HEK293 (cell line): ENCODE results near the gene ARID3B.

Experiments
- CTCF ChIA-PET: fragments of 350-600 bp; formaldehyde crosslinking; extraction: SDS; loops from one replicate; lab custom pipeline; 2021; ENCODE audit warnings: antibody characterized with exemption; lab: Yijun Ruan, JAX
- POLR2A ChIA-PET: fragments of 300-600 bp; formaldehyde crosslinking; extraction: SDS; loops from one replicate; lab custom pipeline; 2020; ENCODE audit warnings: antibody characterized with exemption, inconsistent platforms; lab: Yijun Ruan, JAX
- H3K27ac ChIP-seq: fragments of 200-500 bp; sonication (Bioruptor generic); 2 replicates; pipeline ENCODE4 v1.5.1; 2014; ENCODE audit warnings: low read depth, low read length, control low read depth, inconsistent platforms; ENCODE audit errors: extremely low read depth
- H3K36me3 ChIP-seq, 2 experiments: fragments of 200-500 bp in 1 of 2; sonication (Bioruptor generic) in 1 of 2; 1 replicate in 1 of 2; 2 replicates in 1 of 2; pipeline ENCODE4 v1.5.1; 2014 to 2017; ENCODE audit warnings: inconsistent platforms in 2 of 2, low read length in 2 of 2; ENCODE audit not compliant: control insufficient read depth in 2 of 2, insufficient read depth in 1 of 2
- H3K4me1 ChIP-seq: fragments of 200-500 bp; sonication (Bioruptor generic); 2 replicates; pipeline ENCODE4 v1.5.1; 2014; ENCODE audit warnings: mild to moderate bottlenecking, low read length, inconsistent platforms; ENCODE audit not compliant: control insufficient read depth, insufficient read depth
- H3K4me3 ChIP-seq: 2 replicates; pipeline ENCODE4 v1.5.1; 2011; ENCODE audit warnings: low read depth, mild to moderate bottlenecking, control low read depth, low read length, moderate library complexity
- H3K9me3 ChIP-seq: fragments of 200-500 bp; sonication (Bioruptor generic); 2 replicates; pipeline ENCODE4 v1.5.1; 2014; ENCODE audit warnings: low read depth, low read length, inconsistent platforms; ENCODE audit not compliant: control insufficient read depth, insufficient read depth
- BCL11B ChIP-seq: fragments of 450-650 bp; formaldehyde crosslinking; IDR thresholded peaks from 2 replicates; pipeline ENCODE4 v1.5.1; 2016; ENCODE audit warnings: low read depth, missing biosample characterization, missing genetic modification characterization
- BCL6B ChIP-seq: fragments of 450-650 bp; formaldehyde crosslinking; IDR thresholded peaks from 2 replicates; pipeline ENCODE4 v1.5.1; 2017; ENCODE audit warnings: missing biosample characterization, missing genetic modification characterization
- GLIS2 ChIP-seq: fragments of 450-650 bp; formaldehyde crosslinking; IDR thresholded peaks from 2 replicates; pipeline ENCODE4 v1.5.1; 2016; ENCODE audit warnings: missing biosample characterization, missing genetic modification characterization
- HOXC10 ChIP-seq: sonication (generic); formaldehyde crosslinking; IDR thresholded peaks from 2 replicates; pipeline ENCODE4 v1.8.1; 2023; ENCODE audit warnings: mild to moderate bottlenecking, missing genetic modification reagents
- PRDM4 ChIP-seq: fragments of 450-650 bp; formaldehyde crosslinking; IDR thresholded peaks from 2 replicates; pipeline ENCODE4 v1.5.1; 2017; ENCODE audit warnings: missing biosample characterization, missing genetic modification characterization
- REPIN1 ChIP-seq: fragments of 450-650 bp; formaldehyde crosslinking; IDR thresholded peaks from 2 replicates; pipeline ENCODE4 v1.5.1; 2017; ENCODE audit warnings: missing biosample characterization, missing genetic modification characterization, low read depth
- SALL2 ChIP-seq: fragments of 450-650 bp; formaldehyde crosslinking; IDR thresholded peaks from 2 replicates; pipeline ENCODE4 v1.5.0; 2017; ENCODE audit warnings: missing biosample characterization, mild to moderate bottlenecking, missing genetic modification characterization, borderline replicate concordance
- SP3 ChIP-seq: fragments of 450-650 bp; formaldehyde crosslinking; IDR thresholded peaks from 2 replicates; pipeline ENCODE4 v1.5.1; 2016; ENCODE audit warnings: missing biosample characterization, missing genetic modification characterization
- ZNF138 ChIP-seq: fragments of 450-650 bp; formaldehyde crosslinking; IDR thresholded peaks from 2 replicates; pipeline ENCODE4 v1.5.1; 2016; ENCODE audit warnings: missing biosample characterization, missing genetic modification characterization, borderline replicate concordance
- ZNF223 ChIP-seq: fragments of 450-650 bp; formaldehyde crosslinking; IDR thresholded peaks from 2 replicates; pipeline ENCODE4 v1.5.1; 2016; ENCODE audit warnings: missing biosample characterization, missing genetic modification characterization
- ZNF248 ChIP-seq: fragments of 450-650 bp; formaldehyde crosslinking; IDR thresholded peaks from 2 replicates; pipeline ENCODE4 v1.5.1; 2017; ENCODE audit warnings: missing biosample characterization, missing genetic modification characterization
- ZNF311 ChIP-seq: fragments of 450-650 bp; formaldehyde crosslinking; IDR thresholded peaks from 2 replicates; pipeline ENCODE4 v1.5.1; 2017; ENCODE audit warnings: missing biosample characterization, missing genetic modification characterization, borderline replicate concordance
- ZNF350 ChIP-seq: fragments of 450-650 bp; formaldehyde crosslinking; IDR thresholded peaks from 2 replicates; pipeline ENCODE4 v1.5.0; 2017; ENCODE audit warnings: missing biosample characterization, mild to moderate bottlenecking, missing genetic modification characterization
- ZNF501 ChIP-seq: fragments of 450-650 bp; formaldehyde crosslinking; IDR thresholded peaks from 2 replicates; pipeline ENCODE4 v1.5.1; 2016; ENCODE audit warnings: missing biosample characterization, missing genetic modification characterization
- ZNF548 ChIP-seq: fragments of 450-650 bp; formaldehyde crosslinking; IDR thresholded peaks from 2 replicates; pipeline ENCODE4 v1.5.1; 2016; ENCODE audit warnings: missing biosample characterization, missing genetic modification characterization
- ZNF600 ChIP-seq: fragments of 450-650 bp; formaldehyde crosslinking; IDR thresholded peaks from 2 replicates; pipeline ENCODE4 v1.5.1; 2016; ENCODE audit warnings: missing biosample characterization, missing genetic modification characterization
- ZNF747 ChIP-seq: fragments of 450-650 bp; formaldehyde crosslinking; IDR thresholded peaks from 2 replicates; pipeline ENCODE4 v1.5.1; 2016; ENCODE audit warnings: missing biosample characterization, missing genetic modification characterization
- ZNF76 ChIP-seq: fragments of 450-650 bp; formaldehyde crosslinking; IDR thresholded peaks from 2 replicates; pipeline ENCODE4; 2016; ENCODE audit warnings: low read depth, missing biosample characterization, missing genetic modification characterization, borderline replicate concordance
- ZNF768 ChIP-seq: fragments of 450-650 bp; formaldehyde crosslinking; IDR thresholded peaks from 2 replicates; pipeline ENCODE4 v1.5.1; 2018; ENCODE audit warnings: missing biosample characterization, mild to moderate bottlenecking, missing genetic modification characterization
- ZSCAN16 ChIP-seq: fragments of 450-650 bp; formaldehyde crosslinking; IDR thresholded peaks from 2 replicates; pipeline ENCODE4 v1.5.1; 2016; ENCODE audit warnings: missing biosample characterization, missing genetic modification characterization
- ZXDB ChIP-seq: fragments of 450-650 bp; formaldehyde crosslinking; IDR thresholded peaks from 2 replicates; pipeline ENCODE4 v1.5.1; 2016; ENCODE audit warnings: missing biosample characterization, missing genetic modification characterization
- TF ChIP-seq, protein P1 (sequence below): fragments of 450-650 bp; formaldehyde crosslinking; IDR thresholded peaks from 2 replicates; pipeline ENCODE4 v1.5.1; 2016; ENCODE audit warnings: missing biosample characterization, missing genetic modification characterization
- TF ChIP-seq, protein P2 (sequence below): fragments of 450-650 bp; formaldehyde crosslinking; IDR thresholded peaks from 2 replicates; pipeline ENCODE4 v1.5.0; 2017; ENCODE audit warnings: missing biosample characterization, missing genetic modification characterization, borderline replicate concordance
- TF ChIP-seq, protein P3 (sequence below): fragments of 450-650 bp; formaldehyde crosslinking; IDR thresholded peaks from 2 replicates; pipeline ENCODE4 v1.5.1; 2016; ENCODE audit warnings: missing biosample characterization, missing genetic modification characterization

Gene ARID3B

GRCh38 chr15:74599156-74599555 lies 58.1 kb downstream of the ARID3B start:
- ChIA-PET POLR2A (interaction anchor here (1.3 to 2.2 kb wide), 2 partner anchors 16 to 71 kb away, joined by 3 to 8 read pairs; partner anchors contain the start of gene CLK3), CTCF (interaction anchor here (1.2 kb wide), 1 partner anchor 32 kb away, joined by 4 read pairs; no protein-coding TSS in a partner anchor)
- H3K9me3 ChIP-seq = no peaks in the 10 kb centered on the region
- no peak overlapping the region for H3K4me3 ChIP-seq
- H3K36me3 ChIP-seq = peaks cover 5 to 30% of the 10 kb centered on the region in 2 experiments; a peak in 2 of 3 replicates
- no peak overlapping the region for H3K27ac ChIP-seq
- TF ChIP-seq SP3 (tag by site-specific recombination) = no peak
- TF ChIP-seq, protein P1, sequence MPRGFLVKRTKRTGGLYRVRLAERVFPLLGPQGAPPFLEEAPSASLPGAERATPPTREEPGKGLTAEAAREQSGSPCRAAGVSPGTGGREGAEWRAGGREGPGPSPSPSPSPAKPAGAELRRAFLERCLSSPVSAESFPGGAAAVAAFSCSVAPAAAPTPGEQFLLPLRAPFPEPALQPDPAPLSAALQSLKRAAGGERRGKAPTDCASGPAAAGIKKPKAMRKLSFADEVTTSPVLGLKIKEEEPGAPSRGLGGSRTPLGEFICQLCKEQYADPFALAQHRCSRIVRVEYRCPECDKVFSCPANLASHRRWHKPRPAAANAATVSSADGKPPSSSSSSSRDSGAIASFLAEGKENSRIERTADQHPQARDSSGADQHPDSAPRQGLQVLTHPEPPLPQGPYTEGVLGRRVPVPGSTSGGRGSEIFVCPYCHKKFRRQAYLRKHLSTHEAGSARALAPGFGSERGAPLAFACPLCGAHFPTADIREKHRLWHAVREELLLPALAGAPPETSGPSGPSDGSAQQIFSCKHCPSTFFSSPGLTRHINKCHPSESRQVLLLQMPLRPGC (tag by site-specific recombination) = no peak
- no peak for TF ChIP-seq ZNF501 (tag by site-specific recombination)
- TF ChIP-seq ZNF548 = no peak
- no peak for TF ChIP-seq SALL2
- TF ChIP-seq, protein P2, sequence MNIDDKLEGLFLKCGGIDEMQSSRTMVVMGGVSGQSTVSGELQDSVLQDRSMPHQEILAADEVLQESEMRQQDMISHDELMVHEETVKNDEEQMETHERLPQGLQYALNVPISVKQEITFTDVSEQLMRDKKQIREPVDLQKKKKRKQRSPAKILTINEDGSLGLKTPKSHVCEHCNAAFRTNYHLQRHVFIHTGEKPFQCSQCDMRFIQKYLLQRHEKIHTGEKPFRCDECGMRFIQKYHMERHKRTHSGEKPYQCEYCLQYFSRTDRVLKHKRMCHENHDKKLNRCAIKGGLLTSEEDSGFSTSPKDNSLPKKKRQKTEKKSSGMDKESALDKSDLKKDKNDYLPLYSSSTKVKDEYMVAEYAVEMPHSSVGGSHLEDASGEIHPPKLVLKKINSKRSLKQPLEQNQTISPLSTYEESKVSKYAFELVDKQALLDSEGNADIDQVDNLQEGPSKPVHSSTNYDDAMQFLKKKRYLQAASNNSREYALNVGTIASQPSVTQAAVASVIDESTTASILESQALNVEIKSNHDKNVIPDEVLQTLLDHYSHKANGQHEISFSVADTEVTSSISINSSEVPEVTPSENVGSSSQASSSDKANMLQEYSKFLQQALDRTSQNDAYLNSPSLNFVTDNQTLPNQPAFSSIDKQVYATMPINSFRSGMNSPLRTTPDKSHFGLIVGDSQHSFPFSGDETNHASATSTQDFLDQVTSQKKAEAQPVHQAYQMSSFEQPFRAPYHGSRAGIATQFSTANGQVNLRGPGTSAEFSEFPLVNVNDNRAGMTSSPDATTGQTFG (tag by site-specific recombination) = no peak
- no peak for TF ChIP-seq ZXDB (tag by site-specific recombination)
- no peak for TF ChIP-seq ZNF248 (tag by site-specific recombination)
- TF ChIP-seq ZNF600 = no peak
- no peak for TF ChIP-seq BCL6B (tag by site-specific recombination)
- TF ChIP-seq ZNF768 (tag by site-specific recombination) = no peak
- no peak for TF ChIP-seq ZNF76 (tag by site-specific recombination)
- no peak for TF ChIP-seq ZSCAN16 (tag by site-specific recombination)
- no peak for TF ChIP-seq HOXC10 (CRISPR knock-in tag)
- no peak for TF ChIP-seq BCL11B (tag by site-specific recombination)
- TF ChIP-seq ZNF350 (tag by site-specific recombination) = no peak
- TF ChIP-seq REPIN1 (tag by site-specific recombination) = no peak
- no peak for TF ChIP-seq ZNF223 (tag by site-specific recombination)
- TF ChIP-seq ZNF138 (tag by site-specific recombination) = no peak
- H3K4me1 ChIP-seq = no peaks in the 10 kb centered on the region

DNA sequence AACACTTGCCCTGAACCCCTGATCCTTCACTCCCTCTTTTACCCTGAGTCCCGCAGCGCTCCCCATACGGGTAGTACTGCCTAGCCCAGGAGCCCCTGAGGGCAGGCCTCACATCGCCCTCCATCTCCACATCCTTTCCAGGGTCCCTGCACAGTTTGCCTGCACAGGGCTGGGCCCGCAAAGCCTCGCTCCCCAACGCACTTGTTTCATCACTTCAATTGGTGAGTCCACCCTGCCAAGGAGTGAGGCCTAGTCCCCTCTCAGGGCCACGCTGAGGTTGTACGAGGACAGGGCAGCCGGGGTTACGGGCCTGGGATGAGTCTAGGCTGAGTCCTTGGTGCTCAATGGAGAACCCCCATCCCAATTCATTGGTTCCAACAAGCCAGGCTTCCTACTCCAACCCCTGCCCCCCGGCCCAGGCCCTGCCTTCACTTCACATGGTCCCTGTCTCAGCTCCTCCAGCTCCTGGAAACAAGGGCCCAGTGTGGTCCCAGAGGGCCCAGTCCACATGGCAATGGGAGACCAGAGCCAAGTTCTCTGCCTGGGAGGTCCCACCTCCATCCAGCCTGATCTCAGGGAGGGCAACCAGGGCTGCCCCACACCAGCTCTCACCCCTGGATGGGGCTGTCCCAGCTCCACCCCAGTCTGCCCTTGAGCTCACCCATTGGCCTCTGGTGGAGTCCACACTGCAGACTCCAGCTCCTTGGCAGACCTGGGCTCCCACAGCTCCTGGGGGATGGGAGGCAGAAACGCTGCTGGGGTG lies 62.2 kb downstream of the ARID3B start:
- ChIA-PET POLR2A (interaction anchor here (1.5 kb wide), 1 partner anchor 10 kb away, joined by 5 read pairs; no protein-coding TSS in a partner anchor), CTCF (interaction anchor here (0.6 kb wide), 1 partner anchor 113 kb away, joined by 3 read pairs; no protein-coding TSS in a partner anchor)
- Histone ChIP-seq H3K27ac (no peak overlapping the region), H3K4me1 (no peaks in the 10 kb centered on the region), H3K9me3 (no peaks in the 10 kb centered on the region), H3K4me3 (no peak overlapping the region), H3K36me3 (peaks cover 0 to 10% of the 10 kb centered on the region in 2 experiments; a peak in 1 of 3 replicates)
- TF ChIP-seq ZNF311 = no peak
- TF ChIP-seq ZNF747 (tag by site-specific recombination) = no peak
- TF ChIP-seq SALL2 = no peak
- TF ChIP-seq, protein P3, sequence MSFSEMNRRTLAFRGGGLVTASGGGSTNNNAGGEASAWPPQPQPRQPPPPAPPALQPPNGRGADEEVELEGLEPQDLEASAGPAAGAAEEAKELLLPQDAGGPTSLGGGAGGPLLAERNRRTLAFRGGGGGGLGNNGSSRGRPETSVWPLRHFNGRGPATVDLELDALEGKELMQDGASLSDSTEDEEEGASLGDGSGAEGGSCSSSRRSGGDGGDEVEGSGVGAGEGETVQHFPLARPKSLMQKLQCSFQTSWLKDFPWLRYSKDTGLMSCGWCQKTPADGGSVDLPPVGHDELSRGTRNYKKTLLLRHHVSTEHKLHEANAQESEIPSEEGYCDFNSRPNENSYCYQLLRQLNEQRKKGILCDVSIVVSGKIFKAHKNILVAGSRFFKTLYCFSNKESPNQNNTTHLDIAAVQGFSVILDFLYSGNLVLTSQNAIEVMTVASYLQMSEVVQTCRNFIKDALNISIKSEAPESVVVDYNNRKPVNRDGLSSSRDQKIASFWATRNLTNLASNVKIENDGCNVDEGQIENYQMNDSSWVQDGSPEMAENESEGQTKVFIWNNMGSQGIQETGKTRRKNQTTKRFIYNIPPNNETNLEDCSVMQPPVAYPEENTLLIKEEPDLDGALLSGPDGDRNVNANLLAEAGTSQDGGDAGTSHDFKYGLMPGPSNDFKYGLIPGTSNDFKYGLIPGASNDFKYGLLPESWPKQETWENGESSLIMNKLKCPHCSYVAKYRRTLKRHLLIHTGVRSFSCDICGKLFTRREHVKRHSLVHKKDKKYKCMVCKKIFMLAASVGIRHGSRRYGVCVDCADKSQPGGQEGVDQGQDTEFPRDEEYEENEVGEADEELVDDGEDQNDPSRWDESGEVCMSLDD (tag by site-specific recombination) = no peak
- 0 out of 2 replicates have a peak, but pooled peaks have one; percentile 23 for TF ChIP-seq GLIS2 (tag by site-specific recombination)
- no peak for TF ChIP-seq PRDM4
